Activated T-helper 9 cell treated with anti-CD3 and anti-CD28 coated beads, Interleukin-2, amount 50 U/mL, for 16 hours (primary cell): ENCODE results near the gene IL22RA1.

Source experiments
- DNase-seq: peaks from one replicate; pipeline ENCODE4 v3.0.0-alpha.2; 2020; ENCODE audit warnings: low read depth

IL22RA1 gene

DNA sequence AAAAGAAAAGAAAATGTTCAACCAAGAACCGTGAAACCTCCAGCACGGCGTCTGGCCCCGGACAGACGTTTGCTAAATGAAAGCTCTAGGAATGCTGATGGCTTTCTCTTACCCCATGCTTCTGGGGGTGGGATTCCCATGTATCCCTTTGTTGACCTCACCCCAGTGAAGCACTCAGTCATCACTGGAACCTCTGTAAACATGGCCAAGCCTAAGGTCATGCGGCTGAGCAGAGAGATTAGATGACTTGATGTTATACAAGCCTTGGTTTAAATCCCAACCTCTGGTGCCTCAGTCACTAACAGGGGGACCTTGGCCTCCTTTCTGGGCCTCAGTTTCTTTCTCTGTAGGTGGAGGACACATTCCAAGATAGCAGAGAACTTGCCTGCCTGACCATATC is 28.2 kb downstream of the IL22RA1 start:
- no peak for DNase-seq

DNA sequence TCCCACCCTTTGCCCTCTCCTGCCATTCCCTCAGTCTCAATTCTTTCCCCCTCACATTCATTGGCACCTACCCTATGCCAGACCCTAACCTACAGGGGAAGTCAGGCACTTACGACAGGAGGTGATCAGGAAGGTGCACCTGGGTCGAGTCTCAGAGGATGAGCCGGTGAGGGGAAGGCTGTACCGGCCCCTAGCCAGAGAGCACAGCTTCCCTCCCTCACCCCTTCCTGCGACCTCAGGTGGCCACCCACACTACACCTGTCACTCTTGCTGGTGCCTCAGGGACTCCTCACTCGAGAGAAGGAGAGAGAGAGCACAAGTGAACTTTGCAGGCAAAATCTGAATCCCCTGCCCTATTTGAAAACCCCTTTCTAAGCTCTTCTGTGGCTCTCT is 29.3 kb downstream of the IL22RA1 start:
- DNase-seq, result no peak

DNA sequence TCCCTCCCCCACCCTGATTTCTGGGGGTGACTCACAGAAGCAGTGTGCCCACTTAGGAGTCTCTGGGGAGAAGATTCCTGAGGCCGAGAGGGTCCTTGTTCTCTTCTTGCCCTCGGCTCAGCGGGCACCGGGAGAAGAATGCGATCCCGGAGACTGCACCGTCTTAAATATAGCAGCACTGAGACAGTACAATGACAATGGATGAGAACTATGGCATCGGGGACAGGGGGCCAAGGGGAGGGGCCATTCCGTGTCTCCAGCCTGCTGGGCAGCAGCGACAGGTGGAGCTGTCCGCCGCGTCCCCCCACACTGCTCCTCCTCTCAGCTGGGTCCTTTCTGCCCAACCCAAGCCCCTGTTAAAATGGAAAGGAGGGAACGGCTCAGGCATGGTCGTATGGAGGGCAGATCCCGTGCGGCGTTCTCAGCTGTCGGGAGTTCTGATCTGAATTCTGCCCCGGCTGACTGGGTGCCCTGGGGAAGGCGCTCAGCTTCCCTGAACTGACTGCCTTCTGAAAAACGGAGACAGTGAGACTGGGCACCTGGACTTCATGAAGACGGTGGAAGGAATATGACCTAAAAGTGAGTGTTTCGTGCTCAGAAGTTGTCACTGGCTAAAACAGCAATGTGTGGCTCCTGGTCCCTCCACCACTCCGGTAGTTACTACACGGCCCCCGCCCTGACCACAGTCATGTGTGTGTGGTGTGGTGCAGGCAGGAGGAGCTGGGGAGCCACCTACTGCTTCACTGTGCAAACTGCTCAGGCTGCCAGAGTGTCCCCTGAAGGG is 30.8 kb downstream of the IL22RA1 start, which contains the start of gene MYOM3:
MYOM3 (minus strand) TSS at position 140 of the 784 bp plus-strand sequence. CDS start 3,499 bp downstream, outside the sequence.
- DNase-seq, result no peak

DNA sequence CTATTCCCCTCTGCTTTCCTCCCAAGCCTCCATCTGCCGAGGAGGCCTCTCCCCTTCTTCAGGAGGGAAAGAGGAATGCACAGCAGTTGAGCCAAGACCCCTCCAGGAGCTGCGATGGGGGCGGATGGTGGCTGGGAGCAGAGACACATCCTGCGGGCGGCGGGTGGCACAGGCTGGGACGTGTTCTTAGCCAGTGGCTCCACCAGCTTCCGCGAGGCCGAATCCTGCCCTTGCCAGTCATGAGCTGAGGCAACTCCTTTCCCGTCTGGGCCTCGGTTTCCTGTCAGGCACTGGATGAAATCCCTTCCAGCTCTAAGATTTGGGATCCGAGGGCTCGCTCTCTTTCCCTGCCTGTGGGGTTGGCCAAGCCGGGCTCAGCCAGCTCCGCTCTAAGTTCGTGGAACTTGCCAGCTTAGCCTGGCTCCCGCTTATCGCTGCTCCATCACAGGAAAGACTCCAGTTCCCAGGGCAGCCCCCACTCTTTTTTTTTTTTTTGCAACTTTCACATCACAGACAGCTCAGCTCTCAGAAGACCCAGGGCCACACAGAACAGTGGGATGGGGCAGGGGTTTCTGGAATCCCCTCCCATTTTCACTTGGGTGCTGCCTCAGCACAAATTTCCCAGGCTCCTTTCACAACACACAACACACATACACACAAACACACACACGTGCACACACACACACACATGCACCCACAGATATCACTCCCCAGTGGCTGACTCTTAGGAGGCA is 31.5 kb downstream of the IL22RA1 start:
- DNase-seq, result no peak

DNA sequence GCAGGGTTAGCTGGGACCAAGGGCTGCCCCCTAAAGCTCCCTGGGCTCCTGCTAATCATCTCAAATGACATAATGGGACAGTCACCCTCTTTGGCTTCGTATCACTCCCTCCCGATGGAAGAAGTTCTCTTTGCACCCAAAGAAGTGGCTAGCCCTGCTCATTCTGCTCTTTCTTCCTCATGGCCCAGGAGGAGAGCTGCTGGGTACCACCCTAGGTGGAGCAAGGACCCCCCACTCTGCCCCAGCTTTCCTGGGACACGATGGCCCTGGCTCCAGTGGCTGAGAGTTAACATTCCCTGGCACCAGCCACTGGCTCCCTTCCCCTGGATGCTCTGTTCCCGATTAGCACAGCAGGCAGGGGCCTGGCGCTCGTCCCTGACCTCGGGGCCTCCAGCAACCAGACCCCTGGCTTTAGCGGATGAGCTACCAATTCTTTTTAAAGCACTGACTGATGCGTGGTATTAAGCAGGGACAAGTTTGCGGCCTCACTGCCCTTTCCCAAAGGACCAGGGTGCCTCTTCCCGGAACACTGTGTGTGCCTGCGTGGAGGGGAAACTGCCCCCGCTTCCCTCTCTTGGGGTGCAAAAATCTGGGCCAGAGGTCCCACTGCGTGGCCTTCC is 32.2 kb downstream of the IL22RA1 start:
- no peak for DNase-seq

DNA sequence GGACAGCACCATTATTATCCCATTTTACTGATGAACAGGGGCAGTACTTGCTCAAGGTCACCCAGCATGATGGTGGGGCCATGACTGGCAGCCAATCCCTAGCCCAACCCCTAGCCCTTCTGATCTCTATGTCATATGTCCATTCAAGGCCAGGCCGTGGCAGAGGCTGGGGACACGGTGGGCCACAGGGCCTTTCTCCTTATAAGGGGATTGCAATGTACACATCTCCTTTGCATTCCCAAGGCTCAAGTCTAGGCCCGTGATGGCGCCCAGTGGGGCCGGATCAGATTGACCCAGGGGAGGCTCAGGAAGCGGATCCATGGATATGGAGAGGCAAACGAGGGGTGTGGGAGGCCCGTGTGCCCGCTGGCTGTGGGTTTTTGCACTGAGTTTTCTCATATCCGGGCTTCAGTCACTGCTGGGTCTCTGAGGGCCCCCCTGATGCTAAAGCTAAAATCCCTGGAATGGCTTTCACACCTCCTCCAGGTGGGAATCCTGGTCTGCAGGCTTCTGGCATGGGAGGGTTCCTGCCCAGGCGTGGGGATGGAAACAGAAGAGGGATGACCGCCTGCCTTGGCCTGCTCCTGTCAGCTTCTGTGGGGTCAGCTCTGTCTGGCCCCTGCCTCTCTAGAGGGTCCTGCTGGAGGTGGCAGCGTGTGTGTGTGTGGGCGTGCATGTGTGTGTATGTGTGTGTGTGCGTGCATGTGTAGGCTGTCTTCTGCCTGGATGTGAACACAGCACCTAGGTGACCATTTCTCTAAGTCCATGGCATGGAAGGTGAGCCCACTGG is 33.1 kb downstream of the IL22RA1 start:
- DNase-seq, result no peak

DNA sequence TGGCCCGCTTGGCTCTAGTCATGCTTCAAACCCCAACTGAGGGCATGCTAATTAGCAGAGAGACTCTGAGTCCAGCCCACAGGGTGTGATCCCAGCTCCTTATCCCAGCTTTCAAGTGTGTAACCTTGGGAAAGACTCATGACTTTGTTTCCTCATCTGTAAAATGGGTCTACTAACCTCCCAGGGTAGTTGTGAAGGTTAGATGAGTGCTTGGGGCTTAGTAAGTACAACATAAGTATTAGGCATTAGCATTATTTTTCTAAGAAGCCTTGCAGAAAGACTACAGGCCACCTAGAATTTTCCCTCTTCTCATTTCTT is 33.8 kb downstream of the IL22RA1 start:
- DNase-seq, result no peak

DNA sequence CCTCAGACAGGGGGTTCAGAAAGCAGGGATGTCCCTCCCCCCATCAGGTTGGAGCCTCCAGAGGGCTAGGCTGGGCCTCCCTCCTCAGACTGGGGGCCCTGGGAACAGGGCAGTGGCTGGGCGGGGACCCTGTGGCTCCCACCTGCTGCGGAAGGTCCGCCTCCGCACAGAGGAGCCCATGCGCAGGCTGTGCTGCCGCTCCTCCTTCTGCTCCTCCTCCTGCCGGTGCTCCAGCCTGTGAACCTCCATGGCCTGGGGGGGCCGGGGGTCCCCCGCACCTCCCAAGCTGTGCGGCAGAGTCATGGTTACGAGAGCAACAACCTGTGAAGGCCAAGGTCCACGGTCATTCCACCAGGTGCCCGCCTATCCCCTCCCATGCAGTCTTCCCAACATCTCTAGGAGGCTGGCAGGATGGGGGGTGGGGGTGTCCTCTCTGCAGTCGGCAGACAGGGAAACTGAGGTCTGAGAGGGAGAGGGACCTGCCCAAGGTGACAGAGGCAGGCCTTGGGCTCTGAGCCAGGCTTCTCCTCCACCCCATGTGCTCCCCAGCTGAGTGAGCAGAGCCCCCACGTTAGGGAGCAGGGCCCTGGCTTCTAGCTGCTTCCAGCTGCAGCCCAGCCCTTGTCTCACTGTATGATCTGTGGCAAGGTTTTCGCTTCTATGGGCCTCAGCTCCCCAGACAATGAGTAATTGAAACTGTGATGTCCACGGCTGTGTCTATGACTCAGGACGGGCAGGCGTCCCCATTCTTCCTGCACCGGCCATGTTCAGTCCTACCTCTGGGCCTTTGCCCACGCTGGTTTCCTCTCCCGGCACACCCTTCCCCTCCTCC is 34.4 kb downstream of the IL22RA1 start:
- no peak for DNase-seq

DNA sequence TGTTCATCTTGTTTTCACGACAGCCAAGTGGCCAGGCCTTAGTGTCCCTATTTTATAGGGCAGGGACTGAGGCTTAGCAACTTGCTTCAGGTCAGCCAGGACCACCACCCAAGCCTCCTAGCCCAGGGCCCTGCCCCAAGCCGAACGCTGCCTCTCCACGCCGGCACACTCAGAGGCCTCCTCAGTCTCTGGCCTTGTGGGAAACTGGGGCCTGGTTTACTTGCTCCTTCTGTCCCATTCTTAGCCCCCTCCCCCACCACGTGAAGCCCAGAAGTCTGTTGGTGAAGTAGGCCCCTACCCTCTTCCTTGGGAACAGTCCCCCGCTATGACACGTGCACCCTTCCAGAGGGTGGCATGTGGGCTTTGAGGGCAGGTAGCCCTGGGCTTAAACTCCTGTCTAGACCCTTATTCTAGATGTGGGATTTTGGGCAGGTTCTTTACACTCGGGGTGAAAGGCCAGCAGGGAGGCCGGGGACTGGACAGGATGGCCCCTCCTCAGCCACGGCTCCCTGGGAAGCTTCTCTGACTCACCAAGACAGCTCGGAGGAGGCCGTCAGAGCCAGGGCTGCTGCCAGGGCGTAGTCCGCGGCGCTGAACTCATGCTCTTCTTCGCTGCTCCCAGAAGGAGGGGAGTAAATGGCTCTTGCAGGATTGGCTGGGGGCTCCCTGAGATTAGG is 35.3 kb downstream of the IL22RA1 start:
- DNase-seq, result no peak

DNA sequence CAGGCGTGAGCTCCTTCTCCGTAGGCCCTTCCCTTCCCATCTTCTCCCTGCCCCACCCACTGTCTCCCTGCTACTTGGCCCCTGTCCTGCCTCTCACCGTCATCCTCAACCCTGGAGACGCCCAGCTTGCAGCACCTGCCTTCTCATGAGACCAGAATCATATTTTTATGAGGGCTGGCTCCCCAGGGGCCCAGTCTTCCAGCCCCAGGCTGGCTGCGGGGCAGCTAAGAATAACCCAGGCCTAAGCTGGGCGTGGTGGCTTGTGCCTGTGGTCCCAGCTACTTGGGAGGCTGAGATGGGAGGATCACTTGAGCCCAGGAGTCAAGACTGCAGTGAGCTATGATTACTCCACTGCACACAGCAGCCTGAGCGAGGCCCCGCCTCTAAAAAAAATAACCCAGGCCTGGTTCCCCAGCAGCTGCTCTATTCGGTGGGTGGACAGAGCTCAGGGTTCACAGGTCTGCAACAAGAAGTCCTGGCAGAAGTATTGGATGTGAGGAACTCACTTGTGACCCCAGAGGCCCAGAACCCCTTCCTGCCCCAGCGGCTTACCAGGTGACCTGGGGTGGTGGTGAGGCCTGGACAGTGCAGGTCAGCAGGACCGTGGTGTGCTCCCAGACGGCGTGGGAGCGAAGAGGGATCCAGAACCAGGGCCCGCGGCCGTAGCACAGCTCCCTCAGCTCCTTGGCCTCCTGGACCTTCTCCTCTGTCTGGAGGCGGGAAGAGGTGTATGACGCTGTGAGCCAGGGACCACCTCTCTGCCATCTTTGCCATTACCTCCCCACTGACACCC is 37.4 kb downstream of the IL22RA1 start:
- no peak for DNase-seq

DNA sequence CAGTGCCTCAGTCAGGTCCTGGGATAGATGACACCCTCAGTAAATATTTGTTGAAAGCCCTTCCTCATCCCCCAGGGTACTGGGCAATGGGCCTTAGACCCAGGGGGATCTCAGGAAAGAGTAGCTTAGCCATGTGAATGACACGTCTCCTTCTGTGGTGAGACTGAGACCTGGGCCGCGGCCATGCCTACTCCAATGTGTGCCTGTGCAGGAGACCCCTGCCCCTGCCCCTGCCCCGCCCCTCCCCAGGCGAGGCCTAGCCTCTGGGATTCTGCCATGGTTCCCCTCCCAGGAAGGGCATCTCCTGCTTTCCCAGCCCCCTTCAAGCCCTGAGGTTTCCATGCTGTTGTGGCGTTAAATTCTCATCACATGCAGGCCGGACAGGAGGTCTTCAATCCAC is 38.1 kb downstream of the IL22RA1 start:
- no peak for DNase-seq

DNA sequence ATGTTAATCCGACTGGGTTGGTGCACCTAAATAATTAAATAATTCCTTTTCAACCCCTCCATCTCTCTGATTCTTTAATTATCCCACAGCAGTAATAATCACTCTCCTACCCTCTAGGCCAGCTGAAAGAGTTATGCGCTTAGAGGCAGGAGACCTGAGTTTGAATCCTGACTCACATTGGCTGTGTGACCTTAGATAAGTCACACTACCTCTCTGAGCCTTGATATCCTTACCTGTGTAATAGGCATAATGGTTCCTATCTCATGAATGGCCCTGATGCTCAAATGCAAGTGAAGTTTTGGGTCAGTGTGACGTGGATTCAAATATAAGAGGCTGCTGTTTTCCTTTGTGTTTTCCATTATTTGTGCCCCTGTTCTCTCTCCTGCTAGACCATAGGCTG is 39.1 kb downstream of the IL22RA1 start:
- no peak for DNase-seq

DNA sequence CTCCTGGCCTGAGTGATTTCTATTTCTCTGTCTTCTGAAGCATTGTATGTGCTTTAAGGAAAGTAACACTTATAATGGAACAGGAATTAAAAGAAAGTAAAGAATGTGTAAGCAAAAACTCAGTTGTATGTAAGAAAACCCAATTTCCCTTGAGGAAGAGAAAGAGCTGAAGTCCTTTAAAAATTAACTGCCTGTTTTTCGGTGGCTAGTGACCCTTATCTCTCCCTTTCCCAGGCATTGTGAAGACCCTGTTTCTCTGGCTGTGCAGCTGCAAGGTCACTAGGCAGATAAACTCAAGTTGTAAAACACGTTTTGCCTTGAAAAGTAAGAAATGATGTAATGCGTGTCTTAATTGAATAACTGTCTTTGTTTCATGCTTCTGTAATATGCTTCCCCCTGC is 39.5 kb downstream of the IL22RA1 start:
- no peak for DNase-seq

DNA sequence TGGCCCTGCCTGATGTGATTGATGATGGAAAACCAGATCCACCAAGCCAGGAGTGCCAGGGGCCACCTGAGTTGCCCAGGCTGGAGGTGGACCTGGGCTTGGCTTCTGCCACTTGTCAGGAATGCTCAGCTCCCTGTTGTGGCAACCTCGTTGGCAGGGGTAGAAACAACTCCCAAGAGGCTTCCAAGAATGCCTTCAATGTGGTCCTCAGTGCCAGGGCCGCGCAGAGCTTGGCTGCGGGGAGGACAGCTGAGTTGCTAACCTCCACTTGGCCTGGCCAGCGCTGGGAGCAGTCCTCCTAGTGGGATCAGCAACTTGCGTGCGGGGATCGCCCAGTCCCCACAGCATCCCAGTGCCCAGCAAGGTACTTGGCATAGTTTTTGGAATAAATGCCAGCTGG is 40.0 kb downstream of the IL22RA1 start:
- DNase-seq, result no peak

DNA sequence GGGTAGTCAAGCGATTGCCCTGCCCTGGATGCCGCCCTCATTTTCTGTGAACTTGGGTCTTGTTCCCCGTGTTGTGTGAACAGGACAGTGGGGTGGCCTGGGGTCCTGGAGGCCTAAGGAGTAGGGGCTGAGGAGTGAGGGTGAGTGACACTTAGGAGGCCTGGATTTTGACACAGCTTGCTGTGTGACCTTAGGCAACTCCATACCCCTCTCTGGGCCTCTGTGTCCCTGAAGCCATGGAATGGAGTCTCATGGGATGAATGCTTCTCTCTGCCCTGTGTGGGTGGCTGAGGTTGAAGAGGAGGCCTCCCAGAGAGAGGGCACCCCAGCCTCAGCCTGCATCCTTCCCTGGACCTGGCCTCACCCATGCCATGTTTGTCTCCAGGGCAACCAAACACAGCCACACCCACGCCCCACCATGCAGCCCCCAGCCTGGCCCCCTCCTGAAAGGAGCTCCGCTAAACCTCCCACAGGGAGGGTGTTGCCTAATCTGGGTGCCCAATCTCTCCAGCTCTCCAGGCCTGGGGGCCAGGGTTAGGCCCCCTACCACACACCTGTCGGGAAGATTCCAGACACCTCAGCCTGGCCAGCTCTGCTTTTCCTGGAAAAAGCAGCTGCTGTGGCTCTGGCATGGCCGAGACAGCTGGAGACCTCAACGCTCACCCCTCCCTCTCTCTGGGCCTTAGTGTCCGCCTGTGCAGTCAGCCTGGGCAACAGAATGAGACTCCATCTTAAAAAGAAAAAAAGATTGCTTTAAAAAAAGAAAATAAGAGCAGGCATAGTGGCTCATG is 40.9 kb downstream of the IL22RA1 start:
- DNase-seq, result no peak

DNA sequence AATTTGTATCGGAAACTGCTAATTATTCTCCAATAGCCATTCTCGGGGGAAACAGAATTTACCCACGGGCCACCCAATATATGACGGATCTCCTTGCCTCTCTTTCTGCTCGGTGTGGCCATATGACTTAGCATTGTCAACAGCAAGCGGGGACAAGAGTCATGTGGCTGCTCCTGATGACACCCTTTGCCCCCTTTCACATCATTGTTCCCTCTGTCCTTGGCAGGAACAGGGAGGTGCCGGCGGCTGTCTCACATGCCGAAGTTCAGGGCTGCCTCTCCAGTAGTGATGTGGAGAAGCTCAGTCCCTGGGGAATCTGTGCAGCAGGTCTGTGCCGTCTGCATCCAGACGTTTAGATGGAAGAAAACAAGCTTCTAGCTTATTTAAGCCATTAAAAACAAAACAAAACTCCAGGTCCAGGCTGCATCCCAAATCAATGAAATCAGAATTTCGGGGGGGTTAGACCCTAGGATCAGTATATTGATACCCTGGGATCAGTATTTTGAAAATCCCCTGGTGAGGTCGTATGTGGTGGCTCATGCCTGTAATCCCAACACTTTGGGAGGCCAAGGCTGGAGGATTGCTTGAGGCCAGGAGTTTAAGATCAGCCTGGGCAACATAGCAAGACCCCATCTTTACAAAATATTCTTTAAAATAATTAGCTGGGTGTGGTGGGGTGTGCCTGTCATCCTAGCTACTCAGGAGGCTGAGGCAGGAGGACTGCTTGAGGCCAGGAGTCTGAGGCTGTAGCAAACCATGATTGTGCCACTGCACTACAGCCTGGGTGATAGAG is 41.8 kb downstream of the IL22RA1 start:
- no peak for DNase-seq

DNA sequence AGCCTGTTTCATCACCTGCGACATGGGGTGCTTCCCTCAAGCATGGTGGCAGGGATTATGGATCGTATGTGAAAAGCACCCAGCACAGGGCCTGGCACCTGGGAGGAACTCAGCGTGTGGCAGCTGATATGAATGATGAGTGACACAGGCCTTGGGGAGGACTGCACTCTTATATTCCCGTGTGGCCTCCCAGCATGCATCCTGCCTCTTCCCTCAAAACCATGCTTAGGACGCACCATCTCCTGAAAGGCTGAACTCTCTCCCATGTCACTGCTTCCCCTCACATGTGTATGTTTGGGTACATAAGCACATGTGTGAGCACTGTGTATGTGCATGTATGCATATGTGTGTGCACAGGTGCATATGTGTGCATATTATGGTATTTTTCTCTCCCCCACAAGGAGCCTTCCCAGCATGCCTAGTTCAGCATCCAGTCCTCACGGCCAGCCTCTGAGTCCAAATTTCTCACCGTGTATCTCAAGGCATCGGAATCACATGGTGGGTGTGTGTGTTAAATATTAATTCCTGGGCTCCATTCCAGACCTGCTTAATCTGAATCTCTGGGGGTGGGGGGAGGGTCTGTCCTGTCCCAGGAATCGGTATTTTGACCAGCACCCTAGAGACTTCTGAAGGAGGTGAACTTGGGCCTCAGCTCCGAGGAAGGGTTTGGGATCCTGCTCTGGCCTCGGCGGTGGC is 43.8 kb downstream of the IL22RA1 start:
- no peak for DNase-seq

DNA sequence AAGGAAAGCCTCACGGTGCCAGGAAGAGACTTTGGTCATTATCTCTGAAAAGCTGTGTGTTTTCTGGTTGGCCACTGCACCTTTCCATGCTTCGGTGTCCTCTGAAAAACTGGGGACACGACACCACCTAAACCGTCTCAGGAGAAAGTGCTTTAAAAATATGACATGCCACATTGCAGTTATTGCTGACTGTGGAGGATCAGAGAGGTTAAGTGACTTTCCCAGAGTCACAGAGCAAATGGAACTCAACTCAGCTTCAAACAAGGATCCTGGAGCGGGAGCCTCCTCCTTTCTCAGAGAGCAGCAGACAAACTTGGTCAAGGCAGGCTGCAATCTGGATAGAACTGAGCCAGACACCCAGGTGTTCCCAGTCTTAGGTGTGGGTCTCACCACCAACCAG is 44.8 kb downstream of the IL22RA1 start:
- no peak for DNase-seq
